ENCODE measurements around the gene NAGPA.

Gene NAGPA

DNA sequence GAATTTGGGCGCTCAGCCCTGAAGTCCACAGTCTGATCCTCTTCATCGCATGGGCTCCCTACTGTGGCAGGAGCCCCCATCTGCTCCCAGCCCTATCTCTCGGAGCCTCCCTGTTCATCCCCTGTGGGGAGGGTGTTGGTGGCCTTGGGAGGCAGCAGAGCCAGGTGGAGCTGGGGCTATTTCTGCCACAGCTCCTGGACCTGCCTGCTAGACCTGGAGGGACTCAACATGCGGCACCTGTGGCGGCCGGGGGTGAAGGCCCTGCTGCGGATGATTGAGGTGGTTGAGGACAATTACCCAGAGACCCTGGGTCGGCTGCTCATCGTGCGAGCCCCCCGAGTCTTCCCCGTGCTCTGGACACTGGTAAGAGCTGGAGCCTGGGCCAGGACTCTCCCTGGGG lies 30.5 kb downstream of the NAGPA start:
- peaks cover 23% of the 10 kb centered on the region for H3K27me3 ChIP-seq (ENCODE audit: insufficient read depth, low read length)
- no peaks in the 10 kb centered on the region for H3K79me2 ChIP-seq (ENCODE audit: control insufficient read depth, insufficient read depth, low read length, unreplicated experiment)
- no peak overlapping the region for H3K27ac ChIP-seq (ENCODE audit: low read depth, low read length)
- H3K4me3 ChIP-seq (ENCODE audit: low read depth, low read length): no peak overlapping the region
- H3K36me3 ChIP-seq (ENCODE audit: insufficient read depth, low read length): no peaks in the 10 kb centered on the region
- no peak overlapping the region for H2AFZ ChIP-seq (ENCODE audit: low read length, unreplicated experiment)
- no peaks in the 10 kb centered on the region for H3K4me1 ChIP-seq (ENCODE audit: control insufficient read depth, insufficient read depth, low read length, unreplicated experiment)

DNA sequence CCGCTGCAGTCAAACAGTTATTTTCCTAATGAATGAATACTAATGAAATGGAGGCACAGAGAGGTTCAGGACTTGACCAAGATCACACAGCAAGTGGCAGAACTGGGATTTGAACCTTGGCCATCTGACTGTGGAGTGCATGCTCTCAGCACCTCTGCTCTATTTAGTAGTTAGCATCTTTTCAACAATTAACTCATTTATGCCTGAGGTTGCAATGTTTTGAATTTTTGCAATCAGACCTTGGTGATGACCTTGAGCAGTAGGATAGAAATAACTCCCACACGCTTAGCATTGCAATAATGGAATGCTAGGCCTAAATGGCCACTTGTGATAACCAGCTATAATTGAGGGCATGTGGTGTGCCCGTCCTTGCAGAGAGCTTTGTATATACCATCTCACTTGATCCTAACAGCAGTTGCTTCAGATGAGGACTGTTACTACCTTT lies 31.0 kb downstream of the NAGPA start:
- H3K4me3 ChIP-seq (ENCODE audit: low read depth, low read length): no peak overlapping the region
- no peaks in the 10 kb centered on the region for H3K4me1 ChIP-seq (ENCODE audit: control insufficient read depth, insufficient read depth, low read length, unreplicated experiment)
- H3K36me3 ChIP-seq (ENCODE audit: insufficient read depth, low read length): no peaks in the 10 kb centered on the region
- H3K27me3 ChIP-seq (ENCODE audit: insufficient read depth, low read length): peaks cover 23% of the 10 kb centered on the region
- H3K79me2 ChIP-seq (ENCODE audit: control insufficient read depth, insufficient read depth, low read length, unreplicated experiment): no peaks in the 10 kb centered on the region
- no peak overlapping the region for H2AFZ ChIP-seq (ENCODE audit: low read length, unreplicated experiment)
- no peak overlapping the region for H3K27ac ChIP-seq (ENCODE audit: low read depth, low read length)

DNA sequence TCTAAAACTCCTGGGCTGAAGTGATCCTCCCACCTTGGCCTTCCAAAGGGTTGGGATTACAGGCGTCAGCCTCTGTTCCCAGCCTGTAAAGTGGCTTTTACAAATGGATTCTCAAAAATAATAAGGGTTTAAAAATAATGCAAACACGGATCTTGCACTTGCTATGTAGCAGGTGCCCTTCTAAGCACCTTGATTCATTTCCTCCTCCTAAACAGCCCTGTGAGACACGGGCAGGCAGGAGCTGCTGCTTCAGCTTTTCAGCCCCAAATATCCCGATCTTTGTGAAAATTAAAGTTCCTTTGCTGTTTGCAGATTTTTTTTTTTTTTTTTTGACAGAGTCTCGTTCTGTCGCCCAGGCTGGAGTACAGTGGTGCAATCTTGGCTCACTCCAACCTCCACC lies 31.7 kb downstream of the NAGPA start:
- Histone ChIP-seq H3K36me3 (ENCODE audit: insufficient read depth, low read length) (no peaks in the 10 kb centered on the region), H2AFZ (ENCODE audit: low read length, unreplicated experiment) (no peak overlapping the region), H3K27ac (ENCODE audit: low read depth, low read length) (no peak overlapping the region), H3K27me3 (ENCODE audit: insufficient read depth, low read length) (peaks cover 27% of the 10 kb centered on the region), H3K4me1 (ENCODE audit: control insufficient read depth, insufficient read depth, low read length, unreplicated experiment) (no peaks in the 10 kb centered on the region), H3K79me2 (ENCODE audit: control insufficient read depth, insufficient read depth, low read length, unreplicated experiment) (no peaks in the 10 kb centered on the region), H3K4me3 (ENCODE audit: low read depth, low read length) (no peak overlapping the region)

GRCh38 chr16:5001571-5001970 lies 32.2 kb downstream of the NAGPA start:
- H3K79me2 ChIP-seq (ENCODE audit: control insufficient read depth, insufficient read depth, low read length, unreplicated experiment): no peaks in the 10 kb centered on the region
- peaks cover 27% of the 10 kb centered on the region for H3K27me3 ChIP-seq (ENCODE audit: insufficient read depth, low read length)
- H3K27ac ChIP-seq (ENCODE audit: low read depth, low read length): no peak overlapping the region
- H3K4me3 ChIP-seq (ENCODE audit: low read depth, low read length): no peak overlapping the region
- no peaks in the 10 kb centered on the region for H3K36me3 ChIP-seq (ENCODE audit: insufficient read depth, low read length)
- H3K4me1 ChIP-seq (ENCODE audit: control insufficient read depth, insufficient read depth, low read length, unreplicated experiment): no peaks in the 10 kb centered on the region
- no peak overlapping the region for H2AFZ ChIP-seq (ENCODE audit: low read length, unreplicated experiment)

DNA sequence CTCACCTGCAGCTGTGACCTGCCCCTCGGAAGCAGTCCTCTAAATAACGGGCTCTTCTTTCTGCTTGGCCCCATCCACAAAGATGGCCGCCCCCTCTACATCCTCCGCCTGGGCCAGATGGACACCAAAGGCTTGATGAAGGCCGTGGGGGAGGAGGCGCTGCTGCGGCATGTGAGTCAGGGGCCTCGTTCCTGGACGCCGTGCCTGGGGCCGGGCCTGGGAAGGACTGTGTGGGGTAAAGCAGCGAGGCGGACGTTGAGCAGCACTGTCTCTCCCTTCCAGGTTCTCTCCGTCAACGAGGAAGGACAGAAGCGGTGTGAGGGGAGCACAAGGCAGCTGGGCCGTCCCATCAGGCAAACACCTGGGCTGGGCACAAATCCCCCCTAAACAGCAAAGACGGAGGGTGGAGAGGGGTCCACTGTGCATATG lies 33.1 kb downstream of the NAGPA start:
- H3K79me2 ChIP-seq (ENCODE audit: control insufficient read depth, insufficient read depth, low read length, unreplicated experiment): no peaks in the 10 kb centered on the region
- no peak overlapping the region for H2AFZ ChIP-seq (ENCODE audit: low read length, unreplicated experiment)
- H3K36me3 ChIP-seq (ENCODE audit: insufficient read depth, low read length): no peaks in the 10 kb centered on the region
- peaks cover 30% of the 10 kb centered on the region for H3K27me3 ChIP-seq (ENCODE audit: insufficient read depth, low read length)
- no peak overlapping the region for H3K27ac ChIP-seq (ENCODE audit: low read depth, low read length)
- H3K4me3 ChIP-seq (ENCODE audit: low read depth, low read length): no peak overlapping the region
- no peaks in the 10 kb centered on the region for H3K4me1 ChIP-seq (ENCODE audit: control insufficient read depth, insufficient read depth, low read length, unreplicated experiment)

DNA sequence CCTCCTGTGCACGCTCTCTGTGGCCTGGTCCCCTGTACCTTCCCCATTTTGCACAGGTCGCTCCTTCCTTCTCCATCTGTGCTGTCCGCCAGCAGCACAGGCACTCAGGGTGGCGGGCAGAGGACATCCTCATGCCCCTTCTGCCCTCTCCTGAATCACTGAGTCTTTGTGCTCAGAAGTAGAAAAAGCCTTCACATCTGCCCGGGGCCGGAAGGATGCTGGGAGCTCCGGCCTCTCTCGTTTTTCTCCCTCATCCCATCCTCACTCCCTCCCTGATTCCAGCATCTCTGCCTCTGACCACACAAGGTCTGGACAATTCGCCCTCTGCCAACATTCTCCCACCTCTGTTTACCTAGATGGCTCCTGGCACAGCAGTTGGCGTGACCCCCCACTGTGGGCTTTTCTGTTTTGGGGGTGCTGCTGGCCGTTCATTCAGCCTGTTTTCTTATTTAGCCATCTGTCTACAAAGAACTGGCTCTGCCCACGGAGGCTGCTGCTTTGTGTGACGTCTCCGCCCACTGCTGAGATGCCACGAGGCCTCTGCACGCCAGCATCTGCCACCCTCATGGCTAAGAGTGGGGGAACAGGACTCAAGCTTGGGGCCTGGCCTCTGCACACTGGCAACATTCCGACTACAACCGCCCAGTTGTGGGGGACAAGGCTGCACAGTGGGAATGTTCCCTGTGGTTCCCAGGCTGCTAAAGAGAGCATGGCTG lies 38.9 kb downstream of the NAGPA start:
- H3K4me1 ChIP-seq (ENCODE audit: control insufficient read depth, insufficient read depth, low read length, unreplicated experiment): no peaks in the 10 kb centered on the region
- H3K27me3 ChIP-seq (ENCODE audit: insufficient read depth, low read length): peaks cover 23% of the 10 kb centered on the region
- no peak overlapping the region for H2AFZ ChIP-seq (ENCODE audit: low read length, unreplicated experiment)
- H3K36me3 ChIP-seq (ENCODE audit: insufficient read depth, low read length): no peaks in the 10 kb centered on the region
- no peak overlapping the region for H3K27ac ChIP-seq (ENCODE audit: low read depth, low read length)
- H3K79me2 ChIP-seq (ENCODE audit: control insufficient read depth, insufficient read depth, low read length, unreplicated experiment): no peaks in the 10 kb centered on the region
- no peak overlapping the region for H3K4me3 ChIP-seq (ENCODE audit: low read depth, low read length)

- no peak overlapping the region for H2AFZ ChIP-seq (ENCODE audit: low read length, unreplicated experiment)
- no peaks in the 10 kb centered on the region for H3K79me2 ChIP-seq (ENCODE audit: control insufficient read depth, insufficient read depth, low read length, unreplicated experiment)
- H3K4me3 ChIP-seq (ENCODE audit: low read depth, low read length): no peak overlapping the region
- no peak overlapping the region for H3K27ac ChIP-seq (ENCODE audit: low read depth, low read length)
- H3K36me3 ChIP-seq (ENCODE audit: insufficient read depth, low read length): no peaks in the 10 kb centered on the region
- no peaks in the 10 kb centered on the region for H3K4me1 ChIP-seq (ENCODE audit: control insufficient read depth, insufficient read depth, low read length, unreplicated experiment)
- peaks cover 49% of the 10 kb centered on the region for H3K27me3 ChIP-seq (ENCODE audit: insufficient read depth, low read length)
Measured at GRCh38 chr16:4991754-4992153, 42.0 kb downstream of the NAGPA start.

GRCh38 chr16:4990415-4990814 lies 43.3 kb downstream of the NAGPA start:
- H3K27ac ChIP-seq (ENCODE audit: low read depth, low read length): no peak overlapping the region
- H3K27me3 ChIP-seq (ENCODE audit: insufficient read depth, low read length): peaks cover 56% of the 10 kb centered on the region
- H3K4me1 ChIP-seq (ENCODE audit: control insufficient read depth, insufficient read depth, low read length, unreplicated experiment): no peaks in the 10 kb centered on the region
- H3K36me3 ChIP-seq (ENCODE audit: insufficient read depth, low read length): no peaks in the 10 kb centered on the region
- H3K79me2 ChIP-seq (ENCODE audit: control insufficient read depth, insufficient read depth, low read length, unreplicated experiment): no peaks in the 10 kb centered on the region
- no peak overlapping the region for H3K4me3 ChIP-seq (ENCODE audit: low read depth, low read length)
- no peak overlapping the region for H2AFZ ChIP-seq (ENCODE audit: low read length, unreplicated experiment)

GRCh38 chr16:4989391-4990006 lies 44.2 kb downstream of the NAGPA start:
- H3K27ac ChIP-seq (ENCODE audit: low read depth, low read length): no peak overlapping the region
- no peaks in the 10 kb centered on the region for H3K79me2 ChIP-seq (ENCODE audit: control insufficient read depth, insufficient read depth, low read length, unreplicated experiment)
- no peak overlapping the region for H2AFZ ChIP-seq (ENCODE audit: low read length, unreplicated experiment)
- no peaks in the 10 kb centered on the region for H3K4me1 ChIP-seq (ENCODE audit: control insufficient read depth, insufficient read depth, low read length, unreplicated experiment)
- H3K4me3 ChIP-seq (ENCODE audit: low read depth, low read length): no peak overlapping the region
- peaks cover 59% of the 10 kb centered on the region for H3K27me3 ChIP-seq (ENCODE audit: insufficient read depth, low read length)
- no peaks in the 10 kb centered on the region for H3K36me3 ChIP-seq (ENCODE audit: insufficient read depth, low read length)

DNA sequence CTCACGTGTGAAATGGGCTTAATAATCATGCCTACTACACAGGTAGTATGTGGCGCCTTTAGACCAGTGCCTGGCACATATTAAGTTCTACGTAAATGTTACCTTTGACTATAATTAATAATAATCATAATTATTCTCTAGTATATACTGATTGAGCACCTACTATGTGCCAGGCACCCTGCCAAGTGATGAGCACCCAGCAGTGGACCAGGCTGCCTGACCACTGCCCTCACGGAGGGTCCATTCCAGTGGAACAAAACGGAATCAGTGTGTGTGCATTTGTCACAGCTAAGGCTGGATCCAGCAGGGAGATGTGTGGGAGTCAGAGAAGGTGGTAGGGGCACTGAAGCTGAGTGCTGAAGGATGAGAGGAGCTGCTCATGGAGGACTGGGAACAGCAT lies 45.1 kb downstream of the NAGPA start:
- no peaks in the 10 kb centered on the region for H3K79me2 ChIP-seq (ENCODE audit: control insufficient read depth, insufficient read depth, low read length, unreplicated experiment)
- H3K27me3 ChIP-seq (ENCODE audit: insufficient read depth, low read length): peaks cover 66% of the 10 kb centered on the region
- H3K4me3 ChIP-seq (ENCODE audit: low read depth, low read length): no peak overlapping the region
- no peaks in the 10 kb centered on the region for H3K36me3 ChIP-seq (ENCODE audit: insufficient read depth, low read length)
- H3K4me1 ChIP-seq (ENCODE audit: control insufficient read depth, insufficient read depth, low read length, unreplicated experiment): no peaks in the 10 kb centered on the region
- no peak overlapping the region for H2AFZ ChIP-seq (ENCODE audit: low read length, unreplicated experiment)
- H3K27ac ChIP-seq (ENCODE audit: low read depth, low read length): no peak overlapping the region

Measured in ACC112 (cell line).